Osteoblast (primary cell): ENCODE measurements around the gene SETD2. TPM values are rescaled to one million over a fixed set of nuclear protein-coding genes. Genes with fewer than 3 reads are reported as not detected.
"Not testable (repeated sequence)": the region's sequence is repeated elsewhere in the genome, so short reads cannot be mapped to it uniquely, and the experiment has no call there.

Experiments
- DNase-seq: peaks from one replicate; pipeline ENCODE4 v3.0.0; 2011; ENCODE audit warnings: low spot score, mixed read lengths; ENCODE audit not compliant: insufficient read length; ENCODE audit errors: missing footprints
- H2AFZ ChIP-seq: 2 replicates; pipeline ENCODE4 v1.6.0; 2011; ENCODE audit warnings: mild to moderate bottlenecking, low read length
- H3K27ac ChIP-seq: 2 replicates; pipeline ENCODE4 v1.5.1; 2011; ENCODE audit warnings: mild to moderate bottlenecking, low read depth, low read length, moderate library complexity
- H3K27me3 ChIP-seq: 2 replicates; pipeline ENCODE4 v1.6.0; 2012; ENCODE audit warnings: mild to moderate bottlenecking, control low read depth, inconsistent platforms, low read length, moderate library complexity; ENCODE audit not compliant: insufficient read depth
- H3K36me3 ChIP-seq: 2 replicates; pipeline ENCODE4 v1.5.1; 2011; ENCODE audit warnings: mild to moderate bottlenecking, low read length, control low read depth, moderate library complexity; ENCODE audit not compliant: insufficient read depth
- H3K4me1 ChIP-seq: 2 replicates; pipeline ENCODE4 v1.5.1; 2011; ENCODE audit warnings: mild to moderate bottlenecking, low read length, control low read depth, moderate library complexity; ENCODE audit not compliant: insufficient read depth
- H3K4me2 ChIP-seq: 2 replicates; pipeline ENCODE4 v1.6.0; 2011; ENCODE audit warnings: mild to moderate bottlenecking, low read length; ENCODE audit not compliant: insufficient read depth
- H3K4me3 ChIP-seq: fragments of 200-600 bp; sonication (generic); 3 replicates; pipeline ENCODE4 v1.5.1; 2012; ENCODE audit warnings: mild to moderate bottlenecking, low read length, inconsistent platforms; ENCODE audit not compliant: insufficient read depth
- H3K79me2 ChIP-seq: 2 replicates; pipeline ENCODE4 v1.6.0; 2012; ENCODE audit warnings: mild to moderate bottlenecking, low read length, control low read depth, inconsistent platforms; ENCODE audit not compliant: insufficient read depth
- H3K9me3 ChIP-seq: 2 replicates; pipeline ENCODE4 v1.5.1; 2011; ENCODE audit warnings: low read depth, low read length, control low read depth
- H4K20me1 ChIP-seq: 2 replicates; pipeline ENCODE4 v1.6.0; 2012; ENCODE audit warnings: mild to moderate bottlenecking, low read length, control low read depth; ENCODE audit not compliant: insufficient read depth
- CTCF ChIP-seq: IDR thresholded peaks from 2 replicates; pipeline ENCODE4 v1.5.1; 2011; ENCODE audit warnings: mild to moderate bottlenecking, low read depth, low read length, moderate library complexity; ENCODE audit errors: extremely low read depth
- total RNA-seq: library from RNA; depleted of rRNA; stranded (reverse); fragments of >200 nt; gene quantifications from 2 replicates; pipeline ENCODE4 v1.2.3, GENCODE V29; 2012

Gene SETD2
- total RNA-seq, 1 donor = 39.8 TPM

GRCh38 chr3:47041114-47041513 lies 122.8 kb downstream of the SETD2 start:
- Histone ChIP-seq H3K27me3 (no peaks in the 10 kb centered on the region), H4K20me1 (no peaks in the 10 kb centered on the region), H3K9me3 (no peaks in the 10 kb centered on the region), H3K4me2 (no peak overlapping the region), H2AFZ (no peak overlapping the region), H3K4me1 (no peaks in the 10 kb centered on the region), H3K27ac (no peak overlapping the region), H3K4me3 (no peak overlapping the region), H3K36me3 (peaks cover 45% of the 10 kb centered on the region), H3K79me2 (peaks cover 5% of the 10 kb centered on the region)
- DNase-seq = no peak
- no peak for TF ChIP-seq CTCF

- not testable (repeated sequence) for H4K20me1 ChIP-seq, H3K27me3 ChIP-seq, H3K79me2 ChIP-seq, DNase-seq, H3K27ac ChIP-seq, H3K4me1 ChIP-seq, H3K9me3 ChIP-seq, H2AFZ ChIP-seq, H3K4me3 ChIP-seq, H3K4me2 ChIP-seq
- H3K36me3 ChIP-seq = peaks cover 53% of the 10 kb centered on the region
Measured at GRCh38 chr3:47037302-47037701, 126.6 kb downstream of the SETD2 start.

- Histone ChIP-seq H3K4me3 (no peak overlapping the region), H2AFZ (no peak overlapping the region), H3K9me3 (no peaks in the 10 kb centered on the region), H3K4me1 (no peaks in the 10 kb centered on the region), H3K79me2 (peaks cover 3% of the 10 kb centered on the region), H3K4me2 (no peak overlapping the region), H4K20me1 (peaks cover 3% of the 10 kb centered on the region), H3K27ac (no peak overlapping the region), H3K36me3 (peaks cover 42% of the 10 kb centered on the region), H3K27me3 (no peaks in the 10 kb centered on the region)
- TF ChIP-seq CTCF = no peak
- no peak for DNase-seq
Measured at GRCh38 chr3:47036145-47036544, 127.8 kb downstream of the SETD2 start.

- no peak overlapping the region for H2AFZ ChIP-seq
- peaks cover 5% of the 10 kb centered on the region for H3K79me2 ChIP-seq
- no peaks in the 10 kb centered on the region for H3K27me3 ChIP-seq
- no peaks in the 10 kb centered on the region for H3K4me1 ChIP-seq
- H3K4me2 ChIP-seq = no peak overlapping the region
- no peak overlapping the region for H3K4me3 ChIP-seq
- DNase-seq = no peak
- no peak for TF ChIP-seq CTCF
- peaks cover 37% of the 10 kb centered on the region for H3K36me3 ChIP-seq
- H4K20me1 ChIP-seq = peaks cover 6% of the 10 kb centered on the region
- H3K9me3 ChIP-seq = no peaks in the 10 kb centered on the region
- no peak overlapping the region for H3K27ac ChIP-seq
Measured at GRCh38 chr3:47035645-47036044, 128.3 kb downstream of the SETD2 start.
